Measurements from ENCODE around the gene CLASRP.

GRCh38 chr19:45011959-45012358 lies 26.9 kb upstream of the CLASRP start:
- TF ChIP-seq, protein P1, sequence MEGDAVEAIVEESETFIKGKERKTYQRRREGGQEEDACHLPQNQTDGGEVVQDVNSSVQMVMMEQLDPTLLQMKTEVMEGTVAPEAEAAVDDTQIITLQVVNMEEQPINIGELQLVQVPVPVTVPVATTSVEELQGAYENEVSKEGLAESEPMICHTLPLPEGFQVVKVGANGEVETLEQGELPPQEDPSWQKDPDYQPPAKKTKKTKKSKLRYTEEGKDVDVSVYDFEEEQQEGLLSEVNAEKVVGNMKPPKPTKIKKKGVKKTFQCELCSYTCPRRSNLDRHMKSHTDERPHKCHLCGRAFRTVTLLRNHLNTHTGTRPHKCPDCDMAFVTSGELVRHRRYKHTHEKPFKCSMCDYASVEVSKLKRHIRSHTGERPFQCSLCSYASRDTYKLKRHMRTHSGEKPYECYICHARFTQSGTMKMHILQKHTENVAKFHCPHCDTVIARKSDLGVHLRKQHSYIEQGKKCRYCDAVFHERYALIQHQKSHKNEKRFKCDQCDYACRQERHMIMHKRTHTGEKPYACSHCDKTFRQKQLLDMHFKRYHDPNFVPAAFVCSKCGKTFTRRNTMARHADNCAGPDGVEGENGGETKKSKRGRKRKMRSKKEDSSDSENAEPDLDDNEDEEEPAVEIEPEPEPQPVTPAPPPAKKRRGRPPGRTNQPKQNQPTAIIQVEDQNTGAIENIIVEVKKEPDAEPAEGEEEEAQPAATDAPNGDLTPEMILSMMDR (IDR thresholded peaks at IDR 0.05): no peak
- TF ChIP-seq ZFX (IDR thresholded peaks at IDR 0.05; ENCODE audit: borderline replicate concordance): no peak
